B cell (primary cell): Measurements from ENCODE around the gene ABCD4. TPM values are rescaled to one million over a fixed set of nuclear protein-coding genes. Genes with fewer than 3 reads are reported as not detected.
"Not testable (repeated sequence)": the region's sequence is repeated elsewhere in the genome, so short reads cannot be mapped to it uniquely, and the experiment has no call there.

Source experiments
- ATAC-seq: fragments of 200-7000 bp; cut with Tn5 transposase; one replicate; pipeline ENCODE4 v1.10.0; 2021; ENCODE audit warnings: low read depth, mild to moderate bottlenecking, moderate number of reproducible peaks, moderate library complexity
- CTCF ChIA-PET: fragments of 350-600 bp; sonication (Branson Sonifier 250); formaldehyde crosslinking; loops from one replicate; lab custom pipeline; 2021; ENCODE audit warnings: antibody characterized with exemption, inconsistent platforms; lab: Charles Lee
- POLR2A ChIA-PET: fragments of 350-600 bp; sonication (Branson Sonifier 250); formaldehyde crosslinking; loops from one replicate; lab custom pipeline; 2021; ENCODE audit warnings: antibody characterized with exemption; lab: Charles Lee
- DNase-seq: peaks from one replicate; pipeline ENCODE4 v3.0.0; 2013
- H2AFZ ChIP-seq: 2 replicates; pipeline ENCODE4 v1.6.1; 2012; ENCODE audit warnings: mild to moderate bottlenecking, low read depth, low read length; ENCODE audit not compliant: insufficient read depth, poor library complexity, severe bottlenecking
- H3K27ac ChIP-seq, 2 donors: 1 replicate in 1 of 2; 2 replicates in 1 of 2; pipeline ENCODE4 v1.5.1; 2012 to 2013; ENCODE audit warnings: low read length in 2 of 2, mild to moderate bottlenecking in 2 of 2, moderate library complexity in 1 of 2
- H3K27me3 ChIP-seq, 4 experiments: fragments of 200-600 bp in 1 of 4; sonication (generic) in 1 of 4; replicated peaks in 1 of 4; 1 replicate in 2 of 4; 2 replicates in 2 of 4; pipeline versions ENCODE4 v1.6.1 to v1.7.0; 2013 to 2016; ENCODE audit warnings: low read length in 3 of 4, mild to moderate bottlenecking in 2 of 4, mixed read lengths in 1 of 4, moderate library complexity in 1 of 4; ENCODE audit not compliant: insufficient read depth in 4 of 4, control insufficient read depth in 3 of 4; ENCODE audit errors: control extremely low read depth in 1 of 4
- H3K36me3 ChIP-seq, 2 experiments: replicated peaks in 1 of 2; 1 replicate in 1 of 2; 2 replicates in 1 of 2; pipeline versions ENCODE4 v1.6.1 to v1.7.1; 2013; ENCODE audit warnings: low read length in 1 of 2; ENCODE audit not compliant: insufficient read depth in 2 of 2, control insufficient read depth in 1 of 2; ENCODE audit errors: control extremely low read depth in 1 of 2, extremely low read depth in 1 of 2
- H3K4me1 ChIP-seq, 2 donors: fragments of 200-600 bp in 1 of 2; sonication (generic) in 1 of 2; 1 replicate in 1 of 2; 2 replicates in 1 of 2; pipeline versions ENCODE4 v1.5.1 to v1.6.1; 2013 to 2017; ENCODE audit warnings: low read length in 2 of 2; ENCODE audit not compliant: control insufficient read depth in 2 of 2, insufficient read depth in 2 of 2
- H3K4me2 ChIP-seq: replicated peaks from 2 replicates; pipeline ENCODE3; 2012; ENCODE audit warnings: mild to moderate bottlenecking, low read depth, low read length; ENCODE audit not compliant: poor library complexity, severe bottlenecking
- H3K4me3 ChIP-seq, 5 experiments: fragments of 200-600 bp in 1 of 5; sonication (generic) in 1 of 5; 1 replicate in 3 of 5; 2 replicates in 2 of 5; pipeline versions ENCODE4 v1.5.1 to v1.7.0; 2011 to 2016; ENCODE audit warnings: low read length in 4 of 5, mild to moderate bottlenecking in 4 of 5, low read depth in 2 of 5, control low read depth in 1 of 5, moderate library complexity in 1 of 5; ENCODE audit not compliant: insufficient read depth in 1 of 5; ENCODE audit errors: control extremely low read depth in 1 of 5, extremely low read depth in 1 of 5
- H3K79me2 ChIP-seq: fragments of 200-600 bp; sonication (generic); one replicate; pipeline ENCODE4 v1.6.0; 2016; ENCODE audit warnings: low read length; ENCODE audit not compliant: control insufficient read depth, insufficient read depth
- H3K9ac ChIP-seq: fragments of 200-600 bp; sonication (generic); 2 replicates; pipeline ENCODE4 v1.6.1; 2017; ENCODE audit warnings: mild to moderate bottlenecking, low read length, moderate library complexity
- H3K9me3 ChIP-seq, 3 donors: one replicate each; pipeline versions ENCODE4 v1.6.1 to v1.7.1; 2013; ENCODE audit warnings: low read length in 2 of 3; ENCODE audit not compliant: control insufficient read depth in 2 of 3, insufficient read depth in 1 of 3; ENCODE audit errors: control extremely low read depth in 1 of 3
- H4K20me1 ChIP-seq: 2 replicates; pipeline ENCODE4 v1.6.0; 2012; ENCODE audit warnings: mild to moderate bottlenecking, low read length; ENCODE audit not compliant: insufficient read depth, control insufficient read depth, poor library complexity, severe bottlenecking
- H3K27ac Mint-ChIP-seq: one replicate; pipeline ENCODE4 v1.8.0; 2021; ENCODE audit warnings: mixed read lengths
- H3K27me3 Mint-ChIP-seq: one replicate; pipeline ENCODE4 v1.8.0; 2021; ENCODE audit warnings: mixed read lengths
- H3K4me1 Mint-ChIP-seq: one replicate; pipeline ENCODE4 v1.8.0; 2021; ENCODE audit warnings: mixed read lengths
- H3K4me3 Mint-ChIP-seq: one replicate; pipeline ENCODE4 v1.8.0; 2021; ENCODE audit warnings: mixed read lengths
- H3K9me3 Mint-ChIP-seq: one replicate; pipeline ENCODE4 v1.8.0; 2022; ENCODE audit warnings: mixed read lengths; ENCODE audit not compliant: insufficient read depth
- CTCF ChIP-seq: fragments of 200-600 bp; IDR thresholded peaks from one replicate; pipeline ENCODE4 v1.8.0; 2022; ENCODE audit warnings: antibody characterized with exemption, mild to moderate bottlenecking
- EZH2 ChIP-seq: IDR thresholded peaks from 2 replicates; pipeline ENCODE4 v1.6.1; 2012; ENCODE audit warnings: borderline replicate concordance, low read depth, mild to moderate bottlenecking, moderate library complexity, low read length; ENCODE audit not compliant: insufficient read depth, poor library complexity, severe bottlenecking
- WGBS: methylation state at CpG from one replicate; pipeline ENCODE4 v1.1.5; 2013; ENCODE audit warnings: missing lambda C conversion rate; ENCODE audit not compliant: insufficient coverage; 5-methylcytosine and 5-hydroxymethylcytosine counted together
- intact Hi-C: fragments of 100-400 bp; cut with micrococcal nuclease; formaldehyde crosslinking; loops from one replicate; pipeline ENCODE4 v1.10.0; 2022
- polyA plus RNA-seq: library from polyadenylated mRNA; depleted of rRNA; stranded (reverse); fragments of >200 nt; gene quantifications from 2 replicates; pipeline ENCODE4 v1.2.3, GENCODE V29; 2012
- total RNA-seq, 2 donors: library from RNA; stranded (reverse); fragments of 120-200 nt in 1 of 2; gene quantifications; 1 replicate in 1 of 2; 2 replicates in 1 of 2; pipeline versions ENCODE4 v1.2.3 to v1.2.4, GENCODE V29; 2013 to 2022

The ABCD4 gene
- total and polyA plus RNA-seq, 2 donors (not counting 1 experiment from before 2014, with no cell fraction given) = 90.0 to 125 TPM

DNA sequence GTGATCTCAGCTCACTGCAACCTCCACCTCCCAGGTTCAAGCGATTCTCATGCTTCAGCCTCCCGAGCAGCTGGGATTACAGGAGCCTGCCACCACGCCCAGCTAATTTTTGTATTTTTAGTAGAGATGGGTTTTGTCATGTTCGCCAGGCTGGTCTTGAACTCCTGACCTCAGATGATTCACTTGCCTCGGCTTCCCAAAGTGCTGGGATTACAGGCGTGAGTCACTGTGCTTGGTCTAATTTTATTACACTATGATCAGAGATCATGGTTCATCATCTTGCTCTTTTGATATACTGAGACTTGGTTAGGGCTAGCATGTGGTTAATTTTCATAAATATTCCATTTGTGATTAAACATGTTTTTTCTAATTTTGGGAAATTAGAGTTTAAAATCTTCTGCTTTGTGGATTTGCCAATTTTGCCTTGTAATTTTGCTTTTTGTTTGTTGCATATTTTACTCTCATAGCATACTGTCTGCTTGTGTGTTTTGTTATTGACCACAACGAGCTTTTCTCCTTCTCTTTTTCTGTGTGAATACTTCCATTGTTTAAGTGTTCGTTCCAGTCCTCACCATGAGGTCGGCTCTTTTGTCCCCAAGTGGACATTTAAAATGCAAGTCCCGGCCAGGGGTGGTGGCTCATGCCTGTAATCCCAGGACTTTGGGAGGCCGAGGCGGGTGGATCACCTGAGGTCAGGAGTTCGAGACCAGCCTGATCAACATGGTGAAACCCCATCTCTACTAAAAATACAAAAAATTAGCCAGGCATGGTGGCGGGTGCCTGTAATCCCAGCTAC lies 32.2 kb downstream of the ABCD4 start:
- H4K20me1 ChIP-seq, H3K27ac ChIP-seq, H3K4me2 ChIP-seq, H3K36me3 ChIP-seq, H3K4me3 Mint-ChIP-seq, H3K4me1 Mint-ChIP-seq, ATAC-seq, H2AFZ ChIP-seq, H3K9me3 ChIP-seq, intact Hi-C loops, H3K4me1 ChIP-seq, DNase-seq, H3K27ac Mint-ChIP-seq, H3K27me3 ChIP-seq, POLR2A ChIA-PET, H3K4me3 ChIP-seq, H3K9me3 Mint-ChIP-seq, H3K9ac ChIP-seq, H3K79me2 ChIP-seq: not testable (repeated sequence)
- peaks cover 18% of the 10 kb centered on the region for H3K27me3 Mint-ChIP-seq
- CTCF ChIA-PET = interaction anchor here (0.9 kb wide), 1 partner anchor 14 kb away, joined by 3 read pairs; no protein-coding TSS in a partner anchor
- WGBS = 87% methylated on average over 3 of the region's 14 CpGs

- Mint-ChIP-seq H3K4me1 (no peaks in the 10 kb centered on the region), H3K9me3 (no peaks in the 10 kb centered on the region), H3K4me3 (no peak overlapping the region), H3K27me3 (peaks cover 23% of the 10 kb centered on the region), H3K27ac (no peak overlapping the region)
- no peak for ATAC-seq
- Histone ChIP-seq H3K4me2 (no peak overlapping the region), H3K4me3 (no peak overlapping the region), H2AFZ (no peak overlapping the region), H3K27me3 (peaks cover 0 to 2% (median 0%) of the 10 kb centered on the region in 4 experiments), H3K9ac (no peak overlapping the region), H4K20me1 (no peaks in the 10 kb centered on the region), H3K36me3 (no peaks in the 10 kb centered on the region), H3K4me1 (no peaks in the 10 kb centered on the region), H3K9me3 (no peaks in the 10 kb centered on the region), H3K27ac (no peak overlapping the region), H3K79me2 (no peaks in the 10 kb centered on the region)
- POLR2A ChIA-PET = no interaction called here
- WGBS = 81% methylated on average over 2 of the region's 3 CpGs
- DNase-seq = no peak
- CTCF ChIA-PET = interaction anchor here (0.8 to 2.7 kb wide), 2 partner anchors 15 to 500 kb away, joined by 3 to 12 read pairs; no protein-coding TSS in a partner anchor
- TF ChIP-seq EZH2 = no peak
- no peak for TF ChIP-seq CTCF
- intact Hi-C loops = no loop called here
Observed at GRCh38 chr14:74267588-74267987, 35.1 kb downstream of the ABCD4 start.
